Tibial artery (tissue), 4 donors: Measurements from ENCODE around the gene SRRM5.
"Not testable (repeated sequence)": the region's sequence is repeated elsewhere in the genome, so short reads cannot be mapped to it uniquely, and the experiment has no call there.

Experiments used
- DNase-seq, 2 donors: peaks; one replicate each; pipeline ENCODE4 v3.0.0-alpha.2; 2019
- H3K27ac ChIP-seq, 2 donors: fragments of 200-600 bp; sonication (generic) in 1 of 2; 1 replicate in 1 of 2; 2 replicates in 1 of 2; pipeline ENCODE4 v1.5.1; 2018 to 2019; ENCODE audit warnings: mild to moderate bottlenecking in 1 of 2
- H3K27me3 ChIP-seq, 2 donors: fragments of 200-600 bp; sonication (generic) in 1 of 2; one replicate each; pipeline versions ENCODE4 v1.5.1 to v1.6.0; 2016 to 2019
- H3K36me3 ChIP-seq, 3 donors: fragments of 200-600 bp; sonication (generic) in 2 of 3; one replicate each; pipeline ENCODE4 v1.5.1; 2016 to 2019; ENCODE audit warnings: mild to moderate bottlenecking in 2 of 3
- H3K4me1 ChIP-seq, 4 donors: fragments of 200-600 bp; sonication (generic) in 2 of 4; 1 replicate in 3 of 4; 2 replicates in 1 of 4; pipeline ENCODE4 v1.5.1; 2016 to 2019
- H3K4me3 ChIP-seq, 2 donors: fragments of 200-600 bp; sonication (generic) in 1 of 2; 1 replicate in 1 of 2; 2 replicates in 1 of 2; pipeline ENCODE4 v1.5.1; 2018 to 2019; ENCODE audit warnings: mild to moderate bottlenecking in 2 of 2
- H3K9me3 ChIP-seq, 3 donors: fragments of 200-600 bp; sonication (generic) in 1 of 3; one replicate each; pipeline ENCODE4 v1.5.1; 2016 to 2019
- CTCF ChIP-seq, 2 experiments: fragments of 200-600 bp in 1 of 2; fragments of 450-650 bp in 1 of 2; IDR thresholded peaks; one replicate each; pipeline ENCODE4 v1.5.1; 2017 to 2019; ENCODE audit warnings: antibody characterized with exemption in 2 of 2, mild to moderate bottlenecking in 1 of 2, moderate library complexity in 1 of 2
- intact Hi-C: fragments of 100-400 bp; cut with DNase I; formaldehyde crosslinking; loops from one replicate; pipeline ENCODE4 v1.15.0; 2023; ENCODE audit warnings: low total_unique reads

SRRM5 gene

GRCh38 chr19:43633520-43633919, 21.6 kb downstream of the SRRM5 start:
- intact Hi-C loops: no loop called here
- Histone ChIP-seq H3K27me3 (peaks cover 0 to 34% of the 10 kb centered on the region in 2 donors), H3K27ac (no peak overlapping the region), H3K4me3 (no peak overlapping the region), H3K4me1 (peaks cover 0 to 4% (median 0%) of the 10 kb centered on the region in 4 donors), H3K36me3 (no peaks in the 10 kb centered on the region), H3K9me3 (no peaks in the 10 kb centered on the region)
- no peak for DNase-seq
- no peak for TF ChIP-seq CTCF (IDR thresholded peaks at IDR 0.05)

- Histone ChIP-seq H3K36me3 (no peaks in the 10 kb centered on the region), H3K4me1 (peaks cover 0 to 4% (median under 1%) of the 10 kb centered on the region in 4 donors), H3K27me3 (peaks cover 0 to 40% of the 10 kb centered on the region in 2 donors), H3K27ac (no peak overlapping the region), H3K4me3 (no peak overlapping the region), H3K9me3 (no peaks in the 10 kb centered on the region)
- TF ChIP-seq CTCF (IDR thresholded peaks at IDR 0.05): no peak
- no peak for DNase-seq
- intact Hi-C loops: no loop called here
Observed at GRCh38 chr19:43634068-43634467, 22.2 kb downstream of the SRRM5 start.

- Histone ChIP-seq H3K27ac (no peak overlapping the region), H3K36me3 (no peaks in the 10 kb centered on the region), H3K4me3 (no peak overlapping the region), H3K27me3 (peaks cover 0 to 44% of the 10 kb centered on the region in 2 donors), H3K4me1 (peaks cover 0 to 8% (median 2%) of the 10 kb centered on the region in 4 donors), H3K9me3 (no peaks in the 10 kb centered on the region)
- DNase-seq: no peak
- intact Hi-C loops: no loop called here
- TF ChIP-seq CTCF (IDR thresholded peaks at IDR 0.05): no peak
Observed at GRCh38 chr19:43634506-43634871, 22.6 kb downstream of the SRRM5 start.

GRCh38 chr19:43634872-43635560, 23.1 kb downstream of the SRRM5 start:
- Histone ChIP-seq H3K9me3 (no peaks in the 10 kb centered on the region), H3K36me3 (no peaks in the 10 kb centered on the region), H3K27me3 (peaks cover 0 to 47% of the 10 kb centered on the region in 2 donors), H3K4me1 (peaks cover 0 to 11% (median 5%) of the 10 kb centered on the region in 4 donors), H3K27ac (no peak overlapping the region), H3K4me3 (no peak overlapping the region)
- intact Hi-C loops: no loop called here
- no peak for DNase-seq
- no peak for TF ChIP-seq CTCF (IDR thresholded peaks at IDR 0.05)

- H3K9me3 ChIP-seq, H3K36me3 ChIP-seq, H3K4me3 ChIP-seq, DNase-seq, intact Hi-C loops, H3K27ac ChIP-seq: not testable (repeated sequence)
- Histone ChIP-seq H3K27me3 (peaks cover 0 to 52% of the 10 kb centered on the region in 2 donors), H3K4me1 (peaks cover 0 to 16% (median 10%) of the 10 kb centered on the region in 4 donors)
Observed at GRCh38 chr19:43635561-43635940, 23.7 kb downstream of the SRRM5 start.

GRCh38 chr19:43636121-43636683, 24.3 kb downstream of the SRRM5 start:
- intact Hi-C loops: no loop called here
- peaks cover 0 to 59% of the 10 kb centered on the region in 2 donors for H3K27me3 ChIP-seq
- H3K27ac ChIP-seq: no peak overlapping the region
- no peak overlapping the region for H3K4me3 ChIP-seq
- TF ChIP-seq CTCF (IDR thresholded peaks at IDR 0.05): no peak
- H3K36me3 ChIP-seq: no peaks in the 10 kb centered on the region
- H3K9me3 ChIP-seq: no peaks in the 10 kb centered on the region
- H3K4me1 ChIP-seq: peaks cover 0 to 16% (median 11%) of the 10 kb centered on the region in 4 donors
- no peak for DNase-seq
